Coronary artery (tissue), 2 donors: Measurements from ENCODE around the gene RFTN1.

Experiments
- DNase-seq: peaks from one replicate; pipeline ENCODE4 v3.0.0-alpha.2; 2017; ENCODE audit warnings: low spot score
- H3K27ac ChIP-seq, 2 donors: fragments of 200-600 bp; sonication (generic); one replicate each; pipeline ENCODE4 v1.5.1; 2016 to 2019
- H3K4me3 ChIP-seq: fragments of 200-600 bp; sonication (generic); 2 replicates; pipeline ENCODE4 v1.5.1; 2016; ENCODE audit warnings: mild to moderate bottlenecking, moderate library complexity
- CTCF ChIP-seq: fragments of 200-600 bp; sonication (generic); IDR thresholded peaks from one replicate; pipeline ENCODE4 v1.5.1; 2019; ENCODE audit warnings: antibody characterized with exemption

Gene RFTN1

GRCh38 chr3:16394639-16395038 is 118.9 kb downstream of the RFTN1 start:
- DNase-seq: no peak
- Histone ChIP-seq H3K4me3 (no peak overlapping the region), H3K27ac (no peak overlapping the region)
- TF ChIP-seq CTCF: no peak

GRCh38 chr3:16392717-16393116 is 120.8 kb downstream of the RFTN1 start:
- DNase-seq: no peak
- no peak overlapping the region for H3K4me3 ChIP-seq
- no peak overlapping the region for H3K27ac ChIP-seq
- no peak for TF ChIP-seq CTCF

- Histone ChIP-seq H3K4me3 (no peak overlapping the region), H3K27ac (no peak overlapping the region)
- no peak for TF ChIP-seq CTCF
- no peak for DNase-seq
These were observed 121.4 kb downstream of the RFTN1 start for GRCh38 chr3:16392065-16392464.

GRCh38 chr3:16390581-16390980 is 122.9 kb downstream of the RFTN1 start:
- H3K4me3 ChIP-seq: no peak overlapping the region
- no peak for TF ChIP-seq CTCF
- DNase-seq: no peak
- no peak overlapping the region for H3K27ac ChIP-seq

DNA sequence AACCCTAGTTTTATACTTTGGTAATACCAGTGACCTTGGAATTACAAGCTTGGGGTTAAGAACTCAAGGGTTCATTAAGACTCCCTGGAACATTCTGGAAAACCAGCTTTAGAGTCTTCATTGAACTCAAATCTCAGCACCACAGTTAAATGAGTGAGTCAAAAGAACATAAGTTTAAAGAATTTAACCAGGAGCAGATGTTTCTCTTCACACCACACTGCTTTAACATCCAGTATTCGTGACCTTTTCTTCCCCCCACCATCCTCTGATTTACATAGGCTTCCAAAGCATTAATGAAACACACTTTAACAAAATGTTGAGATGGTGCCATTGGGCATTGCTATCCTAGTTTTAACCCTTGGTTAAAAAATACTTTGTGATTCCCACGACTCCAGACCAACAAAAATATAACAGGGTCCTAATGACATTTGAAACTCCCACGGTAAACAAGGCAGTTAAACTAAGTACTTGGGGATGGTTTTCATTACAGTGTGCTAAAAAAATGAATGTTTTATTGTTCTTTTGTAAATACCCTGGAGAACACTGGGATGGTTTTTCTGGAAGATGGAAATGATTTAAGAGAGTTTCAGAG is 124.6 kb downstream of the RFTN1 start:
- TF ChIP-seq CTCF: no peak
- H3K4me3 ChIP-seq: no peak overlapping the region
- H3K27ac ChIP-seq: no peak overlapping the region
- no peak for DNase-seq

DNA sequence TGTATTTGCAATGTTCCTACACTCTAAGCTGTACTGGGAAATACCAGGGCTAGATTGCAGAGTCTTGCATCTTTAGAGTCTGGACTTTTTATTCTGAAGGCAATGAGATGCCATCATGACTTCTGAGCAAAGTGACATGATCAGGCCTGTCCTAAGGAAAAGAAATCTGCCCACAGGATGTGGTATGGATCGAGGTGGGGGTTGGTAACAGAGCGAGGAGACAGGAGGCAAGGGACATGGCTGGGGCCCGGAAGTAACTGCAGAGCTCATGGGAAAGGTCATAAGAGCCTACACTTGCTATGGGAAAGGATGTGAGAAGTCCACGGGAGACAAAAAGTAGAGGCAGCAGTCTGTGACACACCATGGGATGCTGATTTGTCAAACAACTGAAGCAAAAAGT is 126.9 kb downstream of the RFTN1 start:
- Histone ChIP-seq H3K27ac (no peak overlapping the region), H3K4me3 (no peak overlapping the region)
- DNase-seq: no peak
- TF ChIP-seq CTCF: no peak

GRCh38 chr3:16385151-16385550 is 128.3 kb downstream of the RFTN1 start:
- Histone ChIP-seq H3K4me3 (no peak overlapping the region), H3K27ac (no peak overlapping the region)
- TF ChIP-seq CTCF: no peak
- no peak for DNase-seq
